ENCODE measurements around the gene MAD1L1.

The MAD1L1 gene

DNA sequence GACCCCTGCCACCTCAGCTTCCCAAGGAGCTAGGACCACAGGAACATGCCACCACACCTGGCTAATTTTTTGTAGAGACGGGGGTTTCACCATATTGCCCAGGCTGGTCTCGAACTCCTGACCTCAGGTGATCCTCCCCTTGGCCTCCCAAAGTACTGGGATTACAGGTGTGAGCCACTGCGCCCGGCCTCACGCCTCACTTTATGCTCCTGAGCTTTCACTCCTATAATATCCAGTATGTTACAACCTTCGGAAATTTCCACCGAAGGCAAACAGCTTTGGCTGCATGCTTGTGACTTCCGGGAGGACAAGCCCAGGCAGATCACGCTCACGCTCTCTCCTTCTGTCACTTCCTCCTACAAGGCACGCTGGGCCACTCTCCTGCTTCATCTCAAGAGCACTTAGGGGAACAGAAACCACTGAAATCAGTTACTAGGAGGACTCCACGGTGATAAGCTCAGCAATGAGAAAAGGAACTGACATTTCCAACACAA is 4.4 kb upstream of the MAD1L1 start:
- ChIA-PET CTCF (no interaction called here), POLR2A (no interaction called here)
- Histone ChIP-seq H3K9me3 (ENCODE audit: control insufficient read depth, insufficient read depth, low read depth, low read length) (no peaks in the 10 kb centered on the region), H3K36me3 (ENCODE audit: control insufficient read depth in 2 of 2, insufficient read depth in 1 of 2, low read length in 2 of 2) (peaks cover 53 to 54% of the 10 kb centered on the region in 2 experiments), H3K27ac (ENCODE audit: extremely low read depth, low read depth, low read length) (0 out of 2 replicates have a peak overlapping the region, but pooled peaks have one; percentile 11), H3K4me3 (ENCODE audit: low read depth, low read length) (no peak overlapping the region), H3K4me1 (ENCODE audit: control insufficient read depth, insufficient read depth, low read length) (no peaks in the 10 kb centered on the region)
- no peak for TF ChIP-seq GLI2 (tag by site-specific recombination; IDR thresholded peaks at IDR 0.05; ENCODE audit: borderline replicate concordance, low read depth)
- TF ChIP-seq, protein P1, sequence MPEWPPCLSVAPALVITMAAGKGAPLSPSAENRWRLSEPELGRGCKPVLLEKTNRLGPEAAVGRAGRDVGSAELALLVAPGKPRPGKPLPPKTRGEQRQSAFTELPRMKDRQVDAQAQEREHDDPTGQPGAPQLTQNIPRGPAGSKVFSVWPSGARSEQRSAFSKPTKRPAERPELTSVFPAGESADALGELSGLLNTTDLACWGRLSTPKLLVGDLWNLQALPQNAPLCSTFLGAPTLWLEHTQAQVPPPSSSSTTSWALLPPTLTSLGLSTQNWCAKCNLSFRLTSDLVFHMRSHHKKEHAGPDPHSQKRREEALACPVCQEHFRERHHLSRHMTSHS (tag by site-specific recombination; IDR thresholded peaks at IDR 0.05), result no peak
- TF ChIP-seq ZXDB (tag by site-specific recombination; IDR thresholded peaks at IDR 0.05), result no peak
- no peak for TF ChIP-seq AEBP2 (tag by site-specific recombination; IDR thresholded peaks at IDR 0.05; ENCODE audit: borderline replicate concordance)
- TF ChIP-seq ZNF394 (tag by site-specific recombination; IDR thresholded peaks at IDR 0.05; ENCODE audit: borderline replicate concordance), result no peak
- TF ChIP-seq ZNF645 (tag by site-specific recombination; IDR thresholded peaks at IDR 0.05), result no peak
- no peak for TF ChIP-seq KLF17 (tag by site-specific recombination; IDR thresholded peaks at IDR 0.05)
- TF ChIP-seq ZNF24 (tag by site-specific recombination; IDR thresholded peaks at IDR 0.05), result no peak
- TF ChIP-seq ZNF449 (tag by site-specific recombination; IDR thresholded peaks at IDR 0.05), result no peak
- no peak for TF ChIP-seq ZNF184 (tag by site-specific recombination; IDR thresholded peaks at IDR 0.05)
- no peak for TF ChIP-seq ZNF324 (tag by site-specific recombination; IDR thresholded peaks at IDR 0.05)
- no peak for TF ChIP-seq ZNF473 (tag by site-specific recombination; IDR thresholded peaks at IDR 0.05)
- no peak for TF ChIP-seq ZNF292 (tag by site-specific recombination; IDR thresholded peaks at IDR 0.05; ENCODE audit: borderline replicate concordance, low read depth)

GRCh38 chr7:2233926-2234325 is 1.2 kb upstream of the MAD1L1 start:
- TF ChIP-seq ZNF626 (tag by site-specific recombination; IDR thresholded peaks at IDR 0.05), result no peak
- TF ChIP-seq, protein P2, sequence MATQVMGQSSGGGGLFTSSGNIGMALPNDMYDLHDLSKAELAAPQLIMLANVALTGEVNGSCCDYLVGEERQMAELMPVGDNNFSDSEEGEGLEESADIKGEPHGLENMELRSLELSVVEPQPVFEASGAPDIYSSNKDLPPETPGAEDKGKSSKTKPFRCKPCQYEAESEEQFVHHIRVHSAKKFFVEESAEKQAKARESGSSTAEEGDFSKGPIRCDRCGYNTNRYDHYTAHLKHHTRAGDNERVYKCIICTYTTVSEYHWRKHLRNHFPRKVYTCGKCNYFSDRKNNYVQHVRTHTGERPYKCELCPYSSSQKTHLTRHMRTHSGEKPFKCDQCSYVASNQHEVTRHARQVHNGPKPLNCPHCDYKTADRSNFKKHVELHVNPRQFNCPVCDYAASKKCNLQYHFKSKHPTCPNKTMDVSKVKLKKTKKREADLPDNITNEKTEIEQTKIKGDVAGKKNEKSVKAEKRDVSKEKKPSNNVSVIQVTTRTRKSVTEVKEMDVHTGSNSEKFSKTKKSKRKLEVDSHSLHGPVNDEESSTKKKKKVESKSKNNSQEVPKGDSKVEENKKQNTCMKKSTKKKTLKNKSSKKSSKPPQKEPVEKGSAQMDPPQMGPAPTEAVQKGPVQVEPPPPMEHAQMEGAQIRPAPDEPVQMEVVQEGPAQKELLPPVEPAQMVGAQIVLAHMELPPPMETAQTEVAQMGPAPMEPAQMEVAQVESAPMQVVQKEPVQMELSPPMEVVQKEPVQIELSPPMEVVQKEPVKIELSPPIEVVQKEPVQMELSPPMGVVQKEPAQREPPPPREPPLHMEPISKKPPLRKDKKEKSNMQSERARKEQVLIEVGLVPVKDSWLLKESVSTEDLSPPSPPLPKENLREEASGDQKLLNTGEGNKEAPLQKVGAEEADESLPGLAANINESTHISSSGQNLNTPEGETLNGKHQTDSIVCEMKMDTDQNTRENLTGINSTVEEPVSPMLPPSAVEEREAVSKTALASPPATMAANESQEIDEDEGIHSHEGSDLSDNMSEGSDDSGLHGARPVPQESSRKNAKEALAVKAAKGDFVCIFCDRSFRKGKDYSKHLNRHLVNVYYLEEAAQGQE (tag by site-specific recombination; IDR thresholded peaks at IDR 0.05), result 0 out of 2 replicates have a peak, but pooled peaks have one; percentile 46
- no peak for TF ChIP-seq ZNF37A (tag by site-specific recombination; IDR thresholded peaks at IDR 0.05)
- TF ChIP-seq BCL11B (tag by site-specific recombination; IDR thresholded peaks at IDR 0.05; ENCODE audit: low read depth), result no peak
- Histone ChIP-seq H3K27ac (ENCODE audit: extremely low read depth, low read depth, low read length) (no peak overlapping the region), H3K4me3 (ENCODE audit: low read depth, low read length) (no peak overlapping the region), H3K4me1 (ENCODE audit: control insufficient read depth, insufficient read depth, low read length) (peaks cover 2% of the 10 kb centered on the region; the same call in 1 of the 2 replicates), H3K9me3 (ENCODE audit: control insufficient read depth, insufficient read depth, low read depth, low read length) (no peaks in the 10 kb centered on the region), H3K36me3 (ENCODE audit: control insufficient read depth in 2 of 2, insufficient read depth in 1 of 2, low read length in 2 of 2) (peaks cover 36 to 59% of the 10 kb centered on the region in 2 experiments)
- ChIA-PET POLR2A (interaction anchor here (0.7 to 2.6 kb wide), 2 partner anchors 7 to 114 kb away, joined by 6 to 25 read pairs; partner anchors contain the start of genes MRM2 and NUDT1), CTCF (interaction anchor here (0.6 to 0.7 kb wide), 2 partner anchors 96 to 440 kb away, joined by 3 read pairs; no protein-coding TSS in a partner anchor)

All from HEK293 (cell line).